DOHH2 (cell line): ENCODE data around the gene RSPO1.
"Not testable (repeated sequence)": the region's sequence is repeated elsewhere in the genome, so short reads cannot be mapped to it uniquely, and the experiment has no call there.

ENCODE experiments used
- H3F3A ChIP-seq: fragments of 200-600 bp; sonication (generic), shearing (Covaris generic); 2 replicates; pipeline ENCODE4 v1.6.0; 2016; ENCODE audit warnings: antibody characterized with exemption, mild to moderate bottlenecking; ENCODE audit not compliant: control insufficient read depth, insufficient read depth
- H3K27ac ChIP-seq: fragments of 200-600 bp; sonication (generic); 2 replicates; pipeline ENCODE4 v1.5.1; 2014; ENCODE audit warnings: low read depth, mild to moderate bottlenecking, low read length, moderate library complexity
- H3K27me3 ChIP-seq: fragments of 200-600 bp; sonication (generic); 2 replicates; pipeline ENCODE4 v1.6.1; 2014; ENCODE audit warnings: mild to moderate bottlenecking, low read length, mixed read lengths; ENCODE audit not compliant: control insufficient read depth
- H3K36me3 ChIP-seq: fragments of 200-600 bp; sonication (generic); 2 replicates; pipeline ENCODE4 v1.6.1; 2014; ENCODE audit warnings: mild to moderate bottlenecking, low read length, moderate library complexity, mixed read lengths; ENCODE audit not compliant: control insufficient read depth
- H3K4me1 ChIP-seq: fragments of 200-600 bp; sonication (generic); 2 replicates; pipeline ENCODE4 v1.6.1; 2014; ENCODE audit warnings: mild to moderate bottlenecking, low read length, mixed read lengths; ENCODE audit not compliant: control insufficient read depth
- H3K4me2 ChIP-seq: fragments of 200-600 bp; sonication (generic); 2 replicates; pipeline ENCODE4 v1.6.0; 2014; ENCODE audit warnings: mild to moderate bottlenecking, low read length, moderate library complexity
- H3K4me3 ChIP-seq: fragments of 200-600 bp; sonication (generic); 2 replicates; pipeline ENCODE4 v1.5.1; 2014; ENCODE audit warnings: mild to moderate bottlenecking, low read length, mixed read lengths
- H3K79me2 ChIP-seq: fragments of 200-600 bp; sonication (generic); 2 replicates; pipeline ENCODE4 v1.6.1; 2014; ENCODE audit warnings: mild to moderate bottlenecking, low read length, mixed read lengths; ENCODE audit not compliant: control insufficient read depth
- H3K9me2 ChIP-seq: fragments of 200-600 bp; sonication (generic); replicated peaks from 2 replicates; pipeline ENCODE4 v1.6.1; 2014; ENCODE audit warnings: mild to moderate bottlenecking, low read length, mixed read lengths; ENCODE audit not compliant: control insufficient read depth
- H3K9me3 ChIP-seq: fragments of 200-600 bp; sonication (generic); 2 replicates; pipeline ENCODE4 v1.6.1; 2014; ENCODE audit warnings: antibody characterized with exemption, low read length, mixed read lengths; ENCODE audit not compliant: control insufficient read depth, insufficient read depth
- H4K20me1 ChIP-seq: fragments of 200-600 bp; sonication (generic); 2 replicates; pipeline ENCODE4 v1.6.0; 2014; ENCODE audit warnings: low read depth, mild to moderate bottlenecking, antibody characterized with exemption, low read length, moderate library complexity; ENCODE audit not compliant: control insufficient read depth, insufficient read depth
- EZH2phosphoT487 ChIP-seq: fragments of 200-600 bp; sonication (generic); IDR thresholded peaks from 2 replicates; pipeline ENCODE4 v1.6.1; 2017; ENCODE audit warnings: borderline replicate concordance, mild to moderate bottlenecking, antibody characterized with exemption, low read length, moderate library complexity, mixed read lengths
- TF ChIP-seq, protein P1 (sequence below): fragments of 200-600 bp; sonication (generic); IDR thresholded peaks from one replicate; pipeline ENCODE4 v1.5.1; 2014; ENCODE audit warnings: antibody characterized with exemption, mild to moderate bottlenecking, low read depth, low read length; ENCODE audit not compliant: poor library complexity, severe bottlenecking

The RSPO1 gene, protein sequence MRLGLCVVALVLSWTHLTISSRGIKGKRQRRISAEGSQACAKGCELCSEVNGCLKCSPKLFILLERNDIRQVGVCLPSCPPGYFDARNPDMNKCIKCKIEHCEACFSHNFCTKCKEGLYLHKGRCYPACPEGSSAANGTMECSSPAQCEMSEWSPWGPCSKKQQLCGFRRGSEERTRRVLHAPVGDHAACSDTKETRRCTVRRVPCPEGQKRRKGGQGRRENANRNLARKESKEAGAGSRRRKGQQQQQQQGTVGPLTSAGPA

GRCh38 chr1:37634244-37634991, at the start of gene RSPO1:
Gene RSPO1, minus strand, starts transcription at chr1:37634892. Its CDS starts 5,231 bp downstream, at chr1:37629661.
- Histone ChIP-seq H3K4me1 (no peaks in the 10 kb centered on the region), H3K9me3 (no peaks in the 10 kb centered on the region), H3F3A (no peaks in the 10 kb centered on the region), H4K20me1 (no peaks in the 10 kb centered on the region), H3K4me2 (no peak within 1 kb of the TSS), H3K27me3 (peaks cover 75% of the 10 kb centered on the region), H3K79me2 (no peaks in the 10 kb centered on the region), H3K36me3 (no peaks in the 10 kb centered on the region), H3K9me2 (no peaks in the 10 kb centered on the region), H3K4me3 (no peak within 1 kb of the TSS), H3K27ac (no peak within 1 kb of the TSS)
- TF ChIP-seq EZH2phosphoT487, result no peak
- TF ChIP-seq, protein P1, sequence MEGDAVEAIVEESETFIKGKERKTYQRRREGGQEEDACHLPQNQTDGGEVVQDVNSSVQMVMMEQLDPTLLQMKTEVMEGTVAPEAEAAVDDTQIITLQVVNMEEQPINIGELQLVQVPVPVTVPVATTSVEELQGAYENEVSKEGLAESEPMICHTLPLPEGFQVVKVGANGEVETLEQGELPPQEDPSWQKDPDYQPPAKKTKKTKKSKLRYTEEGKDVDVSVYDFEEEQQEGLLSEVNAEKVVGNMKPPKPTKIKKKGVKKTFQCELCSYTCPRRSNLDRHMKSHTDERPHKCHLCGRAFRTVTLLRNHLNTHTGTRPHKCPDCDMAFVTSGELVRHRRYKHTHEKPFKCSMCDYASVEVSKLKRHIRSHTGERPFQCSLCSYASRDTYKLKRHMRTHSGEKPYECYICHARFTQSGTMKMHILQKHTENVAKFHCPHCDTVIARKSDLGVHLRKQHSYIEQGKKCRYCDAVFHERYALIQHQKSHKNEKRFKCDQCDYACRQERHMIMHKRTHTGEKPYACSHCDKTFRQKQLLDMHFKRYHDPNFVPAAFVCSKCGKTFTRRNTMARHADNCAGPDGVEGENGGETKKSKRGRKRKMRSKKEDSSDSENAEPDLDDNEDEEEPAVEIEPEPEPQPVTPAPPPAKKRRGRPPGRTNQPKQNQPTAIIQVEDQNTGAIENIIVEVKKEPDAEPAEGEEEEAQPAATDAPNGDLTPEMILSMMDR, result no peak

DNA sequence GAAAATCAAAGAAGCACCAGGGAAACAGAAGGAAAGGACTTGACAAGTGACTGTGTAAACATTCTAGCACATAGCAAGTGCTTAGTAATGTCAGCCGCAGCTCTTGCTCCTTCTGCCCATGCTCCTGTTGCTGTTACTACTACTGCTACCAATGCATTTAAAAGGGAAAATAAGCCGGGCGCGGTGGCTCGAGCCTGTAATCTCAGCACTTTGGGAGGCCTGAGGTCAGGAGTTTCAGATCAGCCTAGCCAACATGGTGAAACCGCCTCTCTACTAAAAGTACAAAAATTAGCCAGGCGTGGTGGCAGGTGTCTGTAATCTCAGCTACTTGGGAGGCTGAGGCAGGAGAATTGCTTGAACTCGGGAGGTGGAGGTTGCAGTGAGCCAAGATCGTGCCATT, 49.5 kb upstream of the RSPO1 start:
- H3K4me3 ChIP-seq, H3K9me3 ChIP-seq, H3K9me2 ChIP-seq, H4K20me1 ChIP-seq, H3K27me3 ChIP-seq, H3K4me2 ChIP-seq, H3K27ac ChIP-seq: not testable (repeated sequence)
- H3K79me2 ChIP-seq, result peaks cover 23% of the 10 kb centered on the region
- H3K4me1 ChIP-seq, result peaks cover 15% of the 10 kb centered on the region
- peaks cover 28% of the 10 kb centered on the region for H3F3A ChIP-seq
- H3K36me3 ChIP-seq, result peaks cover 67% of the 10 kb centered on the region

DNA sequence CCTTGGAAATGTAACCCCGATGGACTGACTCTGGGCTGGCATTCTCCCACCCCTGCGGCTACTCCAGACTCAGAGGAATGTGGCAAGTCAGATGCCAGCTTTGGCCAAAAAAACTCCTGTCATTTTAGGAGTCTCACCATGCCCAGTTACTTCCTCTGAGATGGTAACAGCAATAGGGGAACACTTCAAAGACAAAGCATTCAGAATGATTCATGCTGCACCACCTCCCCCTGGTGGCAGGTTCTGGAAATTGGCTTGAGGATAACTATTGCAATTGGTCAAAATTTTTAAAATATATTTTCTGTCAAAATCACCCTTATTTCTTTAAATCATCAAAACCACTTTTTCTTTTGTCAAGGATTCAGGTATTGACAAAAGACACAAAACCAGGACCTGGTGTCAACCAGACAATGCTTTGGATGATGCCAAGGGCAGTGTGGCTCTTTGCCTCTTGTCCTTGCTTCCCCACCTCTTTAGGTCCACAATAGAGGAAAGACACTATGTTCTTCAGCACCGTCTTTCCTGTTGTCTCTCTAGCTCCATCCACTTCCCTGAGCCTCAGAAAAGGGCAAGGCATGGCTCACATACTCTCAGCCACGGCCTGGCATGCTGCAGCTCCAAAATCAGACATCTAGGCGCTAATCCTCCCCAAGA, 47.8 kb upstream of the RSPO1 start:
- Histone ChIP-seq H3K27me3 (no peaks in the 10 kb centered on the region), H4K20me1 (no peaks in the 10 kb centered on the region), H3K36me3 (peaks cover 51% of the 10 kb centered on the region), H3K79me2 (peaks cover 7% of the 10 kb centered on the region; the same call in 1 of the 2 replicates), H3K4me1 (peaks cover 5% of the 10 kb centered on the region; the same call in 1 of the 2 replicates), H3K27ac (no peak overlapping the region), H3K9me3 (no peaks in the 10 kb centered on the region), H3F3A (peaks cover 28% of the 10 kb centered on the region), H3K4me2 (peak overlapping the region; percentile 33; the same call in 1 of the 2 replicates), H3K9me2 (no peaks in the 10 kb centered on the region), H3K4me3 (no peak overlapping the region)
- TF ChIP-seq, protein P1, result peak; percentile 80
- no peak for TF ChIP-seq EZH2phosphoT487
